ENCODE data around the gene RIF1. TPM values are rescaled to one million over a fixed set of nuclear protein-coding genes. Genes with fewer than 3 reads are reported as not detected.

The RIF1 gene
- total RNA-seq, 6 experiments from 2014 or later = 10.3 to 16.0 (median 13.4) TPM

DNA sequence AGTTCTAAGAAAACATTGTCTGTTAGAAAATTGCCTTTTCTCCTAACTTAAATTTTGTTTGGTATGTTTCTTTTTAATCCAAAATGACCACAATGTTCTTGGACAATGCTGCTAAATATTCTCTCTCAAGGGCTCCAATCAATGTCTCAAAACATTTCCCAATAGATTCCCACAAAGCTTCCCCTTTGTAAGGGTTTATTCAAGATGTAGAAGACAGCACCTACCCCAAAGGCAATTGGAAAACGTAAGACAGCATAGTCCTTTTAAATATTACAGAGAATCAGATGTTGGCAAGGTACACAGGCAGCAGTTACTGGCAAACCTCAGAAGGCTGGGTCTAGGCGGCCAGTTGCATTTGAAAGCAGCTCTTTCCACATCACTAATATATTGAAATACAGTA lies 18.3 kb upstream of the RIF1 start:
- 73% methylated on average over 2 of the region's 2 CpGs for WGBS (ENCODE audit: insufficient coverage, low coverage, low lambda C conversion rate, missing lambda C conversion rate)
- intact Hi-C loops (cut with DNase I) = no loop called here

DNA sequence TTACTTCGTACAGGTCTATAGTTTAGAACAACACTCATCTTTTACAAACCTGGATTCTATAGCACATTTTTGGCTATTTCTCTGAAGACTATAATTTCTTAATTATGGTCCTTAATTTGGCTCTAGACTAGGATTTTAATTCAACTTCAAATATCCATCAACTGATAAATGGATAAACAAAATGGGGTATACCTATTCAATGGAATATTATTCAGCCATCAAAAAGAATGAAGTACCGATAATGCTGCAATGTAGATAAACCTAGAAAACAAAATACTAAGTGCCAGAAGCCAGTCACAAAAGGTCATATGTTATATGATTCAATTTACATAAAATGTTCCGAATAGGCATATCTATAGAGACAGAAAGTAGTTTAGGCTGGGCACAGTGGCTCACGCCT lies 15.2 kb upstream of the RIF1 start:
- H3K27ac ChIP-seq = no peak overlapping the region

More for the DNA sequence above, 18.3 kb upstream of the RIF1 start:
- Histone ChIP-seq H3K4me1 (no peaks in the 10 kb centered on the region), H3K27me3 (no peaks in the 10 kb centered on the region), H3K27ac (no peak overlapping the region), H3K9me3 (no peaks in the 10 kb centered on the region), H3K4me3 (no peak overlapping the region), H3K36me3 (no peaks in the 10 kb centered on the region)
- ATAC-seq (no peak), DNase-seq (no peak)
- no peak for TF ChIP-seq POLR2A (IDR thresholded peaks at IDR 0.05)
- TF ChIP-seq, protein P1, sequence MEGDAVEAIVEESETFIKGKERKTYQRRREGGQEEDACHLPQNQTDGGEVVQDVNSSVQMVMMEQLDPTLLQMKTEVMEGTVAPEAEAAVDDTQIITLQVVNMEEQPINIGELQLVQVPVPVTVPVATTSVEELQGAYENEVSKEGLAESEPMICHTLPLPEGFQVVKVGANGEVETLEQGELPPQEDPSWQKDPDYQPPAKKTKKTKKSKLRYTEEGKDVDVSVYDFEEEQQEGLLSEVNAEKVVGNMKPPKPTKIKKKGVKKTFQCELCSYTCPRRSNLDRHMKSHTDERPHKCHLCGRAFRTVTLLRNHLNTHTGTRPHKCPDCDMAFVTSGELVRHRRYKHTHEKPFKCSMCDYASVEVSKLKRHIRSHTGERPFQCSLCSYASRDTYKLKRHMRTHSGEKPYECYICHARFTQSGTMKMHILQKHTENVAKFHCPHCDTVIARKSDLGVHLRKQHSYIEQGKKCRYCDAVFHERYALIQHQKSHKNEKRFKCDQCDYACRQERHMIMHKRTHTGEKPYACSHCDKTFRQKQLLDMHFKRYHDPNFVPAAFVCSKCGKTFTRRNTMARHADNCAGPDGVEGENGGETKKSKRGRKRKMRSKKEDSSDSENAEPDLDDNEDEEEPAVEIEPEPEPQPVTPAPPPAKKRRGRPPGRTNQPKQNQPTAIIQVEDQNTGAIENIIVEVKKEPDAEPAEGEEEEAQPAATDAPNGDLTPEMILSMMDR (IDR thresholded peaks at IDR 0.05) = no peak

DNA sequence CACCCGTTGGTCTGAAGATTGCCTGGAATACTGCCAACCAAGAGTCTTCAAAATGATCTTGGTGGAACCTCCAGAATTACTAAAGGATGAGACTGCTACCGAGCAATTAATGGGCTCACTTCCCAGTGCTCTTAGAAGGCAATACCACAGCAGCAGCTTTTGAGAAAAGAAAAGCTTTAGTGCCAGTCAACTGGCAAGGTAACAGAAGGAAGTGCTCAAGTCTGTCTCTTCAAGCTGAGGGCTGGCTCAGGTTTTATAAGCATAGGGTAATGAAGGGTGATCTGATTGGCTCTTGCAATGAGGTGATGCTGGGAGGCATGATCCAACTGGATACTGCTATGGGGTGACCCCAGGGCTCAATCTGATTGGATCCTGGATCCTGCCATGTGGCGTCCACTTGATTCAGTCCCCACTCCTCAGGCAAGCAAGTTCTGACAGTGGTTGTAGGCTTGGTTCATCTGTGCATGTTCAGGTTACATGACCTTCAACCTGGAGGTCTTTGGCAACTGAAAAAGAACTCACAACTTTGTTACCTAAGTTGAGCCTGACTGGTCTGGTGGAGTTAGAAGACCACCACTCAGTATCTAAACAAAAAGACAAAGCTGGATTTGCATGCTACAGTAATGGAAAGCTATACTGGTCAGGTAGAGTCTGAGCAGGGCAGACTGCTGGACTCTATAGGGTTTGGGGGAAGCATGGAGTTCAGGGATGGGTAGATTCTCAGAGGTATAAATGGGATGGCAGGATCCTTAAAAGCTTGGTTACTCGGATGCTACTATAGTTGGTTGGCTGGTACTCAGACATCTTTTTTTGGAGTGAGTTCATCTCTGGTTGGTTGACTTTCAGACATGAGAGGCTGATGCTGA lies 14.0 kb upstream of the RIF1 start:
- ATAC-seq = no peak

More for the DNA sequence above, 15.2 kb upstream of the RIF1 start:
- no peaks in the 10 kb centered on the region for H3K9me3 ChIP-seq
- no peaks in the 10 kb centered on the region for H3K36me3 ChIP-seq
- no peak overlapping the region for H3K4me3 ChIP-seq
- DNase-seq (no peak), ATAC-seq (no peak)
- TF ChIP-seq, protein P1 (IDR thresholded peaks at IDR 0.05) = no peak
- TF ChIP-seq POLR2A (IDR thresholded peaks at IDR 0.05) = no peak
- H3K4me1 ChIP-seq = no peaks in the 10 kb centered on the region
- no peaks in the 10 kb centered on the region for H3K27me3 ChIP-seq
- intact Hi-C loops (cut with DNase I) = no loop called here
- whole genome bisulfite sequencing (ENCODE audit: insufficient coverage, low coverage, low lambda C conversion rate, missing lambda C conversion rate) = 68% methylated on average over 4 of the region's 4 CpGs

DNA sequence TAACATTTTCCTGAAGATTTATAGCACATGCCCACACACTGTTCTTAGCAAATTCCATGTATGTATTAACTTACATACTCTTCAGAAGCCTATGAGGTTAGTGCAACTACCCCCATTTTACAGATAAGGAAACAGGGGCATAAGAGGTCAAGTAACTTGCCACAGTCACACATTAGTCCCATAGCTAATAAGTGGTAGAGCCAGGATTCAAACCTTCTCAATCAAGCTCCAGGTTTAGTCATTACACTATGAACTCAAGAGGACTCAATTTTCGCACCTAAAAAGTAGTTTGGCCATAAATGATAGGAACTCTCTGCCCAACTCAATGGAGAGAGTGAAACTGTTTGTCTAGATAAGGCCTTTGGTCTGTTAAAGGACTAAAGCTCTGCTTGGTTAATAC lies 9.7 kb upstream of the RIF1 start:
- DNase-seq (no peak), ATAC-seq (no peak)
- Histone ChIP-seq H3K27ac (no peak overlapping the region), H3K27me3 (no peaks in the 10 kb centered on the region), H3K9me3 (no peaks in the 10 kb centered on the region), H3K36me3 (no peaks in the 10 kb centered on the region), H3K4me3 (no peak overlapping the region), H3K4me1 (no peaks in the 10 kb centered on the region)
- TF ChIP-seq, protein P1 (IDR thresholded peaks at IDR 0.05) = no peak
- no peak for TF ChIP-seq POLR2A (IDR thresholded peaks at IDR 0.05)
- intact Hi-C loops (cut with DNase I) = no loop called here
- 86% methylated on average over 1 of the region's 1 CpG for WGBS (ENCODE audit: insufficient coverage, low coverage, low lambda C conversion rate, missing lambda C conversion rate)

More for the DNA sequence above, 14.0 kb upstream of the RIF1 start:
- intact Hi-C loops (cut with DNase I) = no loop called here
- no peaks in the 10 kb centered on the region for H3K9me3 ChIP-seq
- WGBS (ENCODE audit: insufficient coverage, low coverage, low lambda C conversion rate, missing lambda C conversion rate) = 73% methylated on average over 2 of the region's 4 CpGs
- no peak for TF ChIP-seq POLR2A (IDR thresholded peaks at IDR 0.05)
- TF ChIP-seq, protein P1 (IDR thresholded peaks at IDR 0.05) = no peak
- H3K4me3 ChIP-seq = no peak overlapping the region
- H3K27ac ChIP-seq = no peak overlapping the region
- H3K36me3 ChIP-seq = no peaks in the 10 kb centered on the region
- no peaks in the 10 kb centered on the region for H3K4me1 ChIP-seq
- no peaks in the 10 kb centered on the region for H3K27me3 ChIP-seq
- DNase-seq = no peak
